MM.1S (cell line): Measurements from ENCODE around the gene IL24.

Source experiments
- CTCF ChIP-seq: fragments of 300-600 bp; sonication (generic); IDR thresholded peaks from 2 replicates; pipeline ENCODE4 v1.5.1; 2016; ENCODE audit warnings: antibody characterized with exemption, low read length, mixed read lengths
- EZH2phosphoT487 ChIP-seq: fragments of 300-600 bp; sonication (generic); IDR thresholded peaks from 2 replicates; pipeline ENCODE4 v1.6.1; 2018; ENCODE audit warnings: antibody characterized with exemption, low read length

GRCh38 chr1:206905295-206906164 is 8.3 kb downstream of the IL24 start:
- TF ChIP-seq CTCF: no peak
- TF ChIP-seq EZH2phosphoT487: no peak
